HG03045 (cell line): ENCODE measurements around the gene LRRIQ4.

ENCODE experiments used
- ATAC-seq: cut with Tn5 transposase; IDR thresholded peaks from one replicate; pipeline ENCODE4 v1.9.1; 2021; ENCODE audit warnings: mild to moderate bottlenecking, moderate library complexity; ENCODE audit not compliant: unreplicated experiment

Gene LRRIQ4

GRCh38 chr3:169850618-169851017 is 37.9 kb downstream of the LRRIQ4 start:
- ATAC-seq = no peak

- no peak for ATAC-seq
Observed at GRCh38 chr3:169855514-169855913, 42.8 kb downstream of the LRRIQ4 start.

GRCh38 chr3:169857811-169858210 is 45.1 kb downstream of the LRRIQ4 start:
- ATAC-seq = no peak

- ATAC-seq = no peak
Observed at GRCh38 chr3:169861871-169862270, 49.2 kb downstream of the LRRIQ4 start.

- peak; percentile 70 for ATAC-seq
Observed at GRCh38 chr3:169863458-169863899, 50.8 kb downstream of the LRRIQ4 start.

- no peak for ATAC-seq
Observed at GRCh38 chr3:169864270-169864669, 51.6 kb downstream of the LRRIQ4 start.

GRCh38 chr3:169865176-169865767 is 52.6 kb downstream of the LRRIQ4 start:
- ATAC-seq = no peak

GRCh38 chr3:169867584-169868210 is 55.0 kb downstream of the LRRIQ4 start:
- no peak for ATAC-seq

- no peak for ATAC-seq
Observed at GRCh38 chr3:169868369-169868768, 55.7 kb downstream of the LRRIQ4 start.

GRCh38 chr3:169869484-169870220 is 57.0 kb downstream of the LRRIQ4 start, which contains the start of gene LRRC31:
Gene LRRC31 (minus strand): TSS chr3:169869935. CDS start chr3:169869807, 128 bp downstream.
- ATAC-seq = no peak

GRCh38 chr3:169871129-169871886 is 58.6 kb downstream of the LRRIQ4 start:
- ATAC-seq = no peak

- no peak for ATAC-seq
Observed at GRCh38 chr3:169879013-169879557, 66.4 kb downstream of the LRRIQ4 start.

- no peak for ATAC-seq
Observed at GRCh38 chr3:169879845-169880575, 67.3 kb downstream of the LRRIQ4 start.

GRCh38 chr3:169880576-169881250 is 68.0 kb downstream of the LRRIQ4 start:
- ATAC-seq = no peak

- no peak for ATAC-seq
Observed at GRCh38 chr3:169886671-169887070, 74.0 kb downstream of the LRRIQ4 start.
